GM12872 (cell line): Measurements from ENCODE around the gene SET.

Experiments
- TF ChIP-seq, protein P1 (sequence below): IDR thresholded peaks from 3 replicates; pipeline ENCODE4 v1.5.1; 2011; ENCODE audit warnings: low read depth, mild to moderate bottlenecking, low read length, moderate library complexity; ENCODE audit not compliant: insufficient read depth

SET gene

DNA sequence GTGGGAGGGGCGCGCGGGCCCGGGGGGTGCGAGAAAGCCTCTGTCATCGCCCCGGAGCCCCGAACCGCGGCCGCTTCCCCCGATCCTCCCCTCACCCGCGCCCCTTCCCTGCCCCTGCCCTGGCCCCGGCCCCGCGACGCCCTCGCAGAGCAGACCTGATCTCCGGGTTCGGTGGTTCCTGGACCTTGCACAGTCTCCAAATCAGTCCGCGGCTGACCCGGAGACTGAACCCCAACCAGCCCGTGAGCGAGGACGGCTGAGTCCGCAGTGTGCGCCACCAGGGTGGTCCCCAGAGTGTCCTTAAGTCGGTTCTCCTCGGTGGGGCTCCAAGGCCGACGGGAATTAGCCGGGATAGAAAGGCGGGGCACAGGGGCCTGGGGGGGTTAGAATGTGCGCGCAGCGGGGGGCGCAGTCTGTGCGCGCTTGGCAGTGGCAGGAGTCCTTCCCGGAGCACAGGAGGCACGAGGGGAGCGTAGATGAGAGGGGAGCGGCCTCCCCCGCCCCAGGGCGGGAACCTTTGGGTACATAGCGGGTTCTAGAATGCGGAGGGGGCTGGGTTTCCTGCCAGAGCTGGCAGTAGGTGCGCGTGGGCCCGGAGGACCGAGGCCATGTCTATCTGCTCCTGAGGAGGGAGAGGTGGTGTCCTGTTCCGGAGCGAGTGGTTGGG is 14.1 kb downstream of the SET start:
- TF ChIP-seq, protein P1, sequence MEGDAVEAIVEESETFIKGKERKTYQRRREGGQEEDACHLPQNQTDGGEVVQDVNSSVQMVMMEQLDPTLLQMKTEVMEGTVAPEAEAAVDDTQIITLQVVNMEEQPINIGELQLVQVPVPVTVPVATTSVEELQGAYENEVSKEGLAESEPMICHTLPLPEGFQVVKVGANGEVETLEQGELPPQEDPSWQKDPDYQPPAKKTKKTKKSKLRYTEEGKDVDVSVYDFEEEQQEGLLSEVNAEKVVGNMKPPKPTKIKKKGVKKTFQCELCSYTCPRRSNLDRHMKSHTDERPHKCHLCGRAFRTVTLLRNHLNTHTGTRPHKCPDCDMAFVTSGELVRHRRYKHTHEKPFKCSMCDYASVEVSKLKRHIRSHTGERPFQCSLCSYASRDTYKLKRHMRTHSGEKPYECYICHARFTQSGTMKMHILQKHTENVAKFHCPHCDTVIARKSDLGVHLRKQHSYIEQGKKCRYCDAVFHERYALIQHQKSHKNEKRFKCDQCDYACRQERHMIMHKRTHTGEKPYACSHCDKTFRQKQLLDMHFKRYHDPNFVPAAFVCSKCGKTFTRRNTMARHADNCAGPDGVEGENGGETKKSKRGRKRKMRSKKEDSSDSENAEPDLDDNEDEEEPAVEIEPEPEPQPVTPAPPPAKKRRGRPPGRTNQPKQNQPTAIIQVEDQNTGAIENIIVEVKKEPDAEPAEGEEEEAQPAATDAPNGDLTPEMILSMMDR, result no peak

DNA sequence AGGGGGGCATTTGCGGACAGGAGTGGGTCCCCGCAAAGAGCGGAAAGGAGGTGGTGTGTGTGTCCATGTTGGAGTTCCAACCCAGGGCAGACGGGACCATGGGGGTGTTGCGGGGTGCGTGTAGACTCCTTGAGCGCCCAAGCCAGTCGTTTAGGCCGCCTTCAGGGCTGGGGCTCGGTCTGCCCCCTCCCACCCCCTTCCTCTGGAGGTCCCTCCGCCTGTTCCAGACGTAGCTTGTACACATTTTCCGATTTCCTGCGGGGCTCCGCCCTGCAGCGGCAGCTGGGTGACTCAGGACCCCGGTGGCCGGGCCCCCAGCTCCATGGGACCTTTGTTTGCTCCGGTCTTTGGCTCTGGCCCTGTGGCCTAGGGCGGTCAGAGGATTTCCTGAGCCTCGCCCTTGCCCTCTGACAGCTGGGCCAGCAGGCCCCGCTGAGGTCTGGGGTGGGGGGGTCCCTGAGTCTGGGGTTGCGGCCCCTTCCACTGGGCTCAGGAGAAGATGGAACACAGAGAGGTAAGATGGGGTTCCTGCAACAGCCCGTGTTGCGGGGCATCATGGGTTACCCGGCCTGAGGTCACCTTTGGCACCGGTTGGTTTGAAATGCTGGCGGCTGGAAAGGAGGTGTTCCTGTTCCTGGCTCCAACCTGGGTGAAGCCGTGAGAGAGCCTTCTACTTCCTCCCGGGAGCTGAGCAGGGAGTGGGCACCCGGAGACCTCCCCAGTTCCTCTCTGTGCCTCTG is 14.8 kb downstream of the SET start:
- TF ChIP-seq, protein P1, result no peak

DNA sequence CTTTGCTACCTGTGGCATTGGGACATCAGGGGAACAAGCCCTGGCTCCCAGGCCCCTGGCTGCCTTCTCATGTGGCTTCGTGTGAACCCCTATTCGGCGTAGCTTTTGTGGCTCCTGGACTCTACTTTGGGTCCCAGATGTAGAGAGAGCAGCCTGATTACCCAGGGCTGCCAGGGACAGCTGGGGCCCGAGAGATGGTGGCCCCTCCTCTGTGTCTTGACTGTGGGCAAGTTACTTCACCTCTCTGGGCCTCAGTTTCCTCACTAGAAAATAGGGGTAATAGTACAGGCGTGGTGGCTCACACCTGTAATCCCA is 15.3 kb downstream of the SET start:
- TF ChIP-seq, protein P1, result no peak

DNA sequence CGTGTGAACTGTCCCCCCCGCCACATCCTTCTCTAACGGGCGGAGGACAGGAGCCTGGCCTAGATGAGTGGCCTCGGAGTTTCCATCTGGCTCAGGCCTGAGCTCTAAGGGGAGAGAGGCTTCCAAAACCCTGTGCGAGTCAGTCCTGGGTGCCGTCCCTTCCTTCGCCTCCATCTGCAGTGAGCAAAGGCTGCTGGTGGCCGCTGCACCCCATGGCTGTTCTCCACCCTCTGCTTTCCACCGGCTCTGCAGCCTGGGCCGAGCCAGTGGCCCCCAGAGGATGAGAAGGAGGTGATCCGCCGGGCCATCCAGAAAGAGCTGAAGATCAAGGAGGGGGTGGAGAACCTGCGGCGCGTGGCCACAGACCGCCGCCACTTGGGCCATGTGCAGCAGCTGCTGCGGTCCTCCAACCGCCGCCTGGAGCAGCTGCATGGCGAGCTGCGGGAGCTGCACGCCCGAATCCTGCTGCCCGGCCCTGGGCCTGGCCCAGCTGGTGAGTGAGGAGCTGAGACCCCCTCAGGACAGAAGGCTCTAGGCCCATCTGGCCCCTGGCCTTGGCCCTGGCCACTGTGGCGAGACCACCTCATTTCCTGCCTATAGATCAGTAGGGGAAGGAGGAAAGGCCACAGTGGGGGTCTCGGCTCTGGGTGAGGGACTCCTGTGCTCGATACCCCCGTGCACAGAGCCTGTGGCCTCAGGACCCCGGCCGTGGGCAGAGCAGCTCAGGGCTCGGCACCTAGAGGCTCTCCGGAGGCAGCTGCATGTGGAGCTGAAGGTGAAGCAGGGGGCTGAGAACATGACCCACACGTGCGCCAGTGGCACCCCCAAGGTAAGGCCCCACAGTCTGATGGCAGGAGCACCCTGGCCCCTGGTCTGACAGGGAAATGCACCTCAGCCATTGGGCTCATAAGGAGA is 16.3 kb downstream of the SET start:
- TF ChIP-seq, protein P1, result no peak

DNA sequence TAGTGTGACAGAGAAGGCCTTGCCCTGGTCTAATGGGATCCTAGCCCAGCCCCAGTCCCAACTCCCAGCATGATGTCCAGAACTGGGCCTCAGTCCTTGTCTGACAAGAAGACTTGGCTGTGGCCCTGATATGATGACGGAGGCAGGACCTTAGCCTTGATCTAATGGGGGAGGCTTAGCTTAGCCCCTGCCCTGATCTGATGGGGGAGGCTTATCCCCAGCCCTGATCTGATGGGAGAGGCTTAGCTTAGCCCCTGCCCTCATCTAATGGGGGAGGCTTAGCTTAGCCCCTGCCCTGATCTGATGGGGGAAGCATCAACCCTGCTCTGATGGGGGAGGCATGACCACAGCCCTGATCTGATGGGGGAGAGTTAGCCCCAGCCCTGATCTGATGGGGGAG is 17.0 kb downstream of the SET start:
- TF ChIP-seq, protein P1, result no peak

DNA sequence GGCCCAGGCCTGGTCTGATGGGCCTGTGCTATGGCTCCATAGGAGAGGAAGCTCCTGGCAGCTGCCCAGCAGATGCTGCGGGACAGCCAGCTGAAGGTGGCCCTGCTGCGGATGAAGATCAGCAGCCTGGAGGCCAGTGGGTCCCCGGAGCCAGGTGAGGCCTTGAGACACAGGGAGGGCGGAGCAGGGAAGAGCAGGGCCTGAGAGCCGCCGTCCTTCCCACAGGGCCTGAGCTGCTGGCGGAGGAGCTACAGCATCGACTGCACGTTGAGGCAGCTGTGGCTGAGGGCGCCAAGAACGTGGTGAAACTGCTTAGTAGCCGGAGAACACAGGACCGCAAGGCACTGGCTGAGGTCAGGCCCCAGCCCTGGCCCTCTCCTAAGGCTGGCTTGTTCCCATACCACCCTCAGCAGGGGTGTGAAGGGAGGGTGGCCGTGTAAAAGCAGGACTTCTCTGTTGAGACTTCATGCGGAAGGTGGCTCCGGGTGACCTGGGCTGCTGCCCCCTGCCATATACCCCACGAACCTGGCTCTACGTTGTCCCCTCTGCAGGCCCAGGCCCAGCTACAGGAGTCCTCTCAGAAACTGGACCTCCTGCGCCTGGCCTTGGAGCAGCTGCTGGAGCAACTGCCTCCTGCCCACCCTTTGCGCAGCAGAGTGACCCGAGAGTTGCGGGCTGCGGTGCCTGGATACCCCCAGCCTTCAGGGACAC is 17.8 kb downstream of the SET start:
- TF ChIP-seq, protein P1, result no peak

DNA sequence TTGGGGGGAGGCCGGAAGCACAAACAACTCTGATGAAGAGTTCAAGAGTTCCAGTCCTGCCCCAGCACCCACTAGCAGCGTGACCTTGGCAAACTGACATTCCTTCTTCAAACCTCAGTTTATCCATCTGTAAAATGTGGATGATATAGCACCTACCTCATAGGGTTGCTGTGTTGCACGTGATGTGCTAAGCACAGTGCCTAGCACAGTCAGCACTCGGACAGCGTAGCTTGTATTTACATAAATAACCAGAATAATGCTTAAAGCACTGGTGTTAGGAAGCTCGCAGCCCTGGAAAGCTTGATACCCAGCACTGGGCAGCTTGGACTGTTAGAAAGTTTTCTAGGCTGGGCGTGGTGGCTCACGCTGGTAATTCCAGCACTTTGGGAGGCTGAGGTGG is 18.4 kb downstream of the SET start:
- TF ChIP-seq, protein P1, result no peak
